HG03060 (cell line): Measurements from ENCODE around the gene DKK3.

Experiments
- ATAC-seq: cut with Tn5 transposase; IDR thresholded peaks from one replicate; pipeline ENCODE4 v1.9.1; 2021; ENCODE audit warnings: low read depth, moderate number of reproducible peaks; ENCODE audit not compliant: unreplicated experiment

Gene DKK3

DNA sequence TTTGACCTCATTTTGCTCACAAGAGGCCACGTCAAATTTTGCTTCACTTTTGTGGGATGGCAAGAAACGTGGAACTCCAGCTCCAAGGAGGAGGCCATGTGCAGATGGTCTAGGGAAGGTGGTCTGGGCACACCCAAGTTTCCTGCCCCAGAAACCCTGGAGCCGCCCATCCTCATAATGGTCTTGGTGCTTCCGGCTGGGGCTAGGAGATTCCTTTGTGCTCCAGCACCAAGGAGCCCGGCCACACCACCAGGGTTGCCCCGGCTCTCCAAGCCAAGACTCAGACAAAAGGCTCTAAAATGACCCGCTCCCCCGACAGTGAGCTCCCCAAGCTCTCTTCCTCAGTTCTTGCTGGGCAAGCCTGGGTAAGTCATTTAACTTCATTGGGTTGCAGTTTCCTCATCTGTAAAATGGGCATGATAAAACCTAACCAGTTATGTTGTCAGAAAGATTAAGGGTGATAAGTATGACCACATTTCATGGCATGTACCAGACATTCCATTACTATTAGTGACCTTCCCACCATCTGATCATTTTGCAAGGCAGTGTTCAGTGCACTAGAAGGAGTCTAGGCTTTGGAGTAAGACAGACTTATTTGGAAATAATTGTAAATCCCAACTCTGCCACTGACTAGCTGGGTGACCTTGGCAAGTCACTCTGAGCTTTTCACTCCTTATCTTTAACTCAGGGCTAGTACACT lies 23.3 kb downstream of the DKK3 start:
- ATAC-seq: no peak

DNA sequence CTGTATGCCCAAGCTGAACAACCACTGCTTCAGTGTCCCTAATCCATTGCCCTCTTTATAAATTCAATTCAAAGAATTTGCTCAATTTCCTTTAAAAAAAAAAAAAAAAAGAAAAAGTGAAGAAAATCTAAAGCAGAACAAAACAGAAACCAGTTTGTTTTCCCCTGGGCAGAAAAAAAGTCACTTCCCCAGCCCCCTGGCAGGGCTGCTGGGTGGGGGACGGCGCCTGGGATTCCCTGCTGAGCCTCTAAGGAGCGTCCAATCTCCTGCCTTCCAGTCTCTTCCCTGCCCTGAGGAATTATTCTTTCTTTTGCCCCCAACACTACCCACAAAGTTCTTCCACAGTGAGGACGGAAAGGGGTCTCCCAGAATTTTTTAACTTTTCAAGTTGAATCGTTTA lies 23.9 kb downstream of the DKK3 start:
- ATAC-seq: no peak

DNA sequence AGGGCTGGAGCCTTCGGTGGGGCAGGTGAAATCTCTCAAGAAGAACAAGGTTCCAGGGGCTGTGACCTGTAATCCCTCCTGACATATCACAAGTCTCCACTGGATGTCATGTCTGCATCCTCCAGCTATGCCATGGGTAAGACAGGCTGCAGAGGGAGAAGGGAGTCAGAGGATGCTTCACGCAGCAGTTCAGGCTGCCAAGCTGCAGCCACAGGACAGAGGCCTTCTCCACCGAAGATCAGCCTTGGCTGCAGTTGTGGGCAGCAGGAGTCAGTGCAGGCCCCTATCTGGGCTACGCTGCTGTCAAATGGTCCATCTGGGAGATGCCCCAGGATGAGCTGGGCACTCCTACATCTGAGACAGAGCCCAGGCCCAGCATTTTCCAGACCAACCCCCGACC lies 25.0 kb downstream of the DKK3 start:
- no peak for ATAC-seq

DNA sequence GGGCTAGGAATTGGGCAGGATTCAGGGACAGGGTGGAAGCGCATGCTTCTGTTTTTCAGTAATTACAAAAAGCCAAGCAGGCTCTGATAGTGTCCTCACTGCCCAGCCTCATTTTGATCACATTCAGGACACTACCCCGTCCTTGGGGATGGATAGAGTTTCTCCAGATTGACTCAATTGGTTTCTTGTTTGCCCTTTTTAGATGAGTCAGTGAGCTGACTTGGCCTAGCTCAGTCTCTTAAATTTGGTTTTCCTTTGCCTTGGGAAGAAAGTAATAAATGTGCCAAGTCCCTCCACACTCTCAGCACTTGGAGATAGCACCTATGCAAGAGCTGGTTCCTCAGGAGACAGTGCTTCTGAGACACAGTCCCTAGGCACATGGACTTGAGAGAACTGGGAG lies 25.5 kb downstream of the DKK3 start:
- no peak for ATAC-seq

DNA sequence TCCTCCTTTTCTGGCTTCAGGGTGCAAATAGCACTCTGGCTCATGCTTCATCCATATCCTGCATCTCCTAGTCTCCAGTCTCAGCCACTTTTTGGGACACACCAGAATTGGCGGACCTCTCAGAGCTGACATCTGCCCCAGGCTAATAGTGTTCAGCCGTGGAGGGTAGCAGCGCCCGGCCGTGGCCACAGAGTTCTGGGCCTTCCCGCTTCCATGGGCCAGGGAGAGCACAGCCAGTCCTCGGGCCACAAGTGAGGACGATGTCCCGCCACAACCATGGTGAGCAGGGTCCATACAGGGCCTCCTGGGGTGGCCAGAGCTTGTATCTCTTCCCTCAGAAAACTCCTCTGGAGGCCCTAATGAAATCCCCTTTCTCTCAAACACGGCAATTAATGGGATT lies 26.0 kb downstream of the DKK3 start:
- ATAC-seq: no peak

DNA sequence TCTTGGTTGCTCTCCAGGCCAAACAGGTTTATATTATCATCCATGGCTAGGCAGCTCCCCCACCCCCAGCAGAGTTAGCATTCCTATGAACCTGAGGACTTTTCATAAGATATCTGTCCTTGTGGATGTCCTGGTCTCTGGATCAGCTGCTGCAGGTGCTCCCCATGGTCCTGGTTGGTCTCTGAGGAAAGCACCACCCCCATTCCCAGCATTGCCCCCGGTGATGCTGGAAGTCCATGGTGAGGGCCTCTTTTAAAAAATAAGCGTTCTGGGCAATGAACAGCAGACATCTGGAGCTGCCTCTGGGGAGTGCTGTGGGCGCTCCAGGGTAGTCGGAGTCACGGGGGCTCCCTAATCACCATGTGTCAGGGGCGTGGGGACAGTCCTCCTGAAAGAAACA lies 26.6 kb downstream of the DKK3 start:
- no peak for ATAC-seq

DNA sequence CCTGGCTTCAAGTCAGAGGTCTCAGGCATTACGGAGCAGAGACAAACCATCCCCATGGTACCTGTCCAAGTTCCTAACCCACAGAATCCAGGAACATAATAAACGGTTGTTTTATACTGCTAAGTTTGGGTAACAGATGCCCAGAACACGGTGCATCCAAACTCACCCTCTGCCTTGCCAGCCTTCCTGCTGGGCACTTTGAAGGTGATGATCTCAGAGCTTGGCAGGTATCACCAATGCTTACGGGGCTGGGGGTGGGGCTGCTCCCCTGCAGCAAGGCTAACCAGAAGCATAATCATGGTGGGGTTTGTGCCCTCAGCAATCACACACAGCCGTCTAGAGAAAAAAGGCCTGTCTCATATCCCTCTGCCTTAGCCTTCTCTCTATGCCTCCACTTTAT lies 27.1 kb downstream of the DKK3 start:
- no peak for ATAC-seq

DNA sequence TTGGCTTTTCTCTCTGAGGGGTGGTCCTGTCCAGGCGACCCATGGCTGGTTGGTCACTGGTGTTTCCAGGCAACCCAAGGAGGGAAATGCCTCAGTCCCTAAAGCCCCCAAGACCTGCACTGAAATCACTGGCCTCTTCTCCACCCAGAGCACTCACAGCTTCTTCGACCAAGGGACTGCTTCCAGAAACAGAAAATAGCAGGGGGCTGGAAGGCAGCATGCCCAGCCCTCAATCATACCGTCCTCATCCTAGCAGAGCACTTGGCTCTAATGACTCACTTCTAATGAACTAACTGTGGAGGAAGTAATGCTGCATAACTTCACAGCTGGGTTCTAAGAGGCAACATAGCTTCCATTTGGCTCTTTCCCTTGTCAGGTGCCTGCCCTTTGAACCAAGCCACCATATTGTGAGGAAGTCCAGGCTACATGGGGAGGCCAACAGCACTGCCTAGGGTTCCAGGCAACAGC lies 27.6 kb downstream of the DKK3 start:
- no peak for ATAC-seq

DNA sequence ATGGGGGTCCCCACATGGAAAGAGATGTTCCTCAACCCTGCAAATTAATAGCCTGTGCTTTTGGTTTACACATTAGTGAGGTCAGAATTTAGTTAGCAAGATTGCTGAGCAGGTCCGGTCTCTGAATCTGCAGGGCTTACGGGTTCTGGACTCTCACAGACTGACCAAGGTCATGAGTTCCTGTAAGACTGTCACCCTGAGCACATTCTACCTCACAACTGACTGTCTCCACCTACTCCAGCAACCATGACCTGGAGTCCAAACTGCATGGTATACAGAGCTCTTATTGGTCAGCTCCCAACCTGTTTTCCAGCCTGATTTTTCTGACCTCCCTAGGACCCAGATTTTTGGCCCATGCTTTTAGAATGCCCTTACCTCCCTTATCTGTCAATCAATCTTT lies 28.2 kb downstream of the DKK3 start:
- no peak for ATAC-seq

DNA sequence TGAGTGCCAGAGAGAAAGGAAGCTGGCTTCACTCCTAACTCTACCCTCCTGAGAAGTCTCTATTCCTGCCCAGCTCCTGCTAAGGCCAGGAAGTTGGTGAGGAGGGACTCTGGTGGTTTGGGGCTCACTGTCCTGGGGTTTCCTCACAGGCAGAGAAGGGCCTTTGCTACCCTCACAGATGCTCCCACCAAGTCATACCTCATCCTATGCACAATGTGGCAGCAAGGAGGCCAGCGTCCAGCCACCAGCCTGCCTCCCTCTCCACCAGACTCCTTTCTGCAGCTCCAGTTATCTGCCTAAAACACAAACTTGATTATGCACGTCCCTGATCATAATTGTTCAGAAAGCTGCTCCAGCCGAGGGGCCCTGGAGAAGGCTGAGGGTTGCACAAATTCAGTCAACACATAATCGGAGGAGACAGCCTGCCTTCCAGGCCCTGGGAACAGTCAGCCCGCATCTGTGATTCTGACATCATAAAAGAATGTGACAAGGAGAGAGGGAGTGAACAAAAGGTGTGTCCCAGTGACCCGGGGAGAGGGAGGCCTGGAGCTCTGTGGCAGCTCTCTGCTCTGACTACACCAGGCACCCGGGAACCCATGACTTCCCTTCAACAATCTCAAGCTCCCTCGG lies 28.8 kb downstream of the DKK3 start:
- ATAC-seq: no peak

DNA sequence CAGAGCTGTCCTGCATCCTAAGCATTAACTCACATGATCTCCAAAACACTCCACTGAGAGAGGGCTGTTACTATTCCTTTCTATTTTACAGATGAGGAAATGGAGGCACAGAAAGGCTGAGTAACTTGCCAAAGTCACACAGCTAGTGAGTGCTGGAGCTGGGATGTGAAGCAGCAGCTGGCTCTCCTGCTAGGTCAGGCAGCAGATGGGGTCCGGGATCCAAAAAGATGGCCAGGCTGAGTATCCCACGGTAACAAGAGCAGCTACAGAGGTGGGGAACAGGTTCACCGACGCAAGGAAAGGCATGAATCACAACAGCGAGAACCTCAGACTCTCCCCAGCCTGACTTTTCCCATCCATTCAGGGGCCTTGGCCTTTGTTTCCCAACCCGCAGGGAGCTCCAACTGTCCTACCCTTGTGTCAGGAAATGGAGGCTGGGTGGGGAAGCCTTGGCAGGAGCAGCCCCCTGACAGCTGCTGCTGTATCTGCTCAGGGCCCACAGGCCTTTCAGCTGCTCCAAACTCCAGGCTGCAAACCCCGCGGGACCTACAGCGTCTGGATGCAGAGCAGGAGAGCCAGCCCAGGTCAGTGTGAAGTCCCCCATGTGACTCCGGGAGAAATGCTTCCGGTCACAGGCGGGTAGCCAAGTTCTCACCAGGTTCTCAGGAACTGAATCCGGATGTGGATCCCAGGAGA lies 29.5 kb downstream of the DKK3 start:
- ATAC-seq: no peak

DNA sequence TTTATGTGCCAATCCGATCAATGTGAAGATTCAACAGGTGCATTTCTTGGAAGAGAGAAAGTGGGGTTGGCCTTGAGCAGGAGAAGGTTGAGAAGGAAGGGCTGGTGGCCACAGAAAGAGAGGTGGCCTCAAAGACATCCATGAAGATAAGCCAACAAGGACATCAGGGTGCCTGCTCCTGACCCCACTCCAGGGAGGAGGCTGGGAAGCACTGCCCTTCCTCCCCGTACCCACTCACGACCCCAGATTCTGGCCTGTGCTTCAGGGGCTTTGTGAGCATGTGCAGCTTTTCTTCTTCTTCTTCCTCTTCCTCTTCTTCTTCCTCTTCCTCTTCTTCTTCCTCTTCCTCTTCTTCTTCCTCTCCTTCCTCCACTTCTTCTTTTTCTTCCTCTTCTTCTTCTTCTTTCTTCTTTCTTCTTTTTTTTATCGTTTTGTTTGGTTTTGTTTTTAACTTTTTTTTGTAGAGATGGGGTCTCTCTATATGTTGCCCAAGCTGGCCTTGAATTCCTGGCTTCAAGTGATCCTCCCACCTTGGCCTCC lies 30.3 kb downstream of the DKK3 start:
- ATAC-seq: no peak

DNA sequence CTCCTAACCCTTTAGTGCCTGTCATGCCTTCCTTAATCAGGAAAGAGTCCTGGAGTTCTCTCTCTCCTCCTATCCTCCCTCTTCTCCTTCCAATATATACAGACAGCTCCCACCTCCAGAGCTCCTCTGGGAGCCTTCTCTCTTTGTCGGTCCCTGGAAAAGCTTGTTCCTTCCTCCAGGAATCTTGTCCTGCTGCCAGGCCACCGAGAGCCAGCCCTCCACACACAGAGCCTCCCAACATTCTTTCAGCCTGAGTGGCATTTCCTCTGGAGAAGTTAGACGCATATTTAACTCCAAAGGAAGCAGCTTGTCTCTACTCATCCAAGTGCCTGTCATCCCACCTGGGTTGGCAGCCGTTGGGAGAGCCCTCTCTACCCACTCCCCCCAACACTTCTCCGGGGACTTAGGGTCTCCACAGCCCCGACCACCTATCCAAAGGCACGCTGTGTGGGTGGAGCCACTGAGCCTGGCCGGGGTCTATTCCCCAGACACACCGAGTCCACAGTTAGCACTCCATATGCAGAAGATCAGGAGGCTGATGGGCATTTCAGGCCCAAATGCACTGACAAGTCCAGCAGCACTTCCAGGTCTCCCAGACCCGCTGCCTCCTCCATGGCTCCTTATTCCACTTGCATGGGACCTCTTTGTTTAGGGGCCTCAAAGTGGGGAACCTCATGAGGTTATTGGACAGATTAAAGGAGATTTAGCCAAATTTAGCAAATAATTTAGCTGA lies 31.1 kb downstream of the DKK3 start:
- no peak for ATAC-seq

DNA sequence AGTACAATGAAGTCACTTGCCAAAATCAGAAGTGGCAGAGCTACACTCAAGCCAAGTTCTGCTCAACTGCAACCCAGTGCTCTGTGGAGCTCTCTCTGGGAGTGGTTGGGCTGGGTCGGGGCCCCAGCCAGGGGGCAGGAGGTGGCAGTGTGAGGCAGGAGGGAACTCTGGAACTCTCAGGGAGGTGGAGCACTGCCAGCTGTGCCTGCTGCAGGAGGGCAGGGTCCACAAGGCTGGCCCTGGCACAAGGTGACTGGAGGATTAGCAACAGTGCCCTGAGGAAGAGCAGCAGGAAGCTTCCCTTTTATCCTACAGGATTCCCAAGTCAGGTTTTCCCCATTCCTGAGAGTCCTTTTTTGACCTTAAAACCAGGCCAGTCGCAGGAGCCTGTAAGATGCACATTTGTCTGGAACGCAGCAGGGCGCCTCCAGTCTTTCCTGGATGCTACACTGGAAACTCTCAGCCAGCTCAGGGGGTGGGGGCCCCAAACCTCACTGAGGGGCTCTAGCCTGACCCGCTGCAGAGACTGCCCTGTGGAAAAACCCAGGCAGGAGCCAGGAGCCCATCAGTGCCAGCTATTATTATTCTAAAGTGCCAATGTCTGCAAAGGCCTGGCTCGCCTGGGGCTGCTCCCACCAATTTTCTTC lies 31.8 kb downstream of the DKK3 start:
- ATAC-seq: no peak

DNA sequence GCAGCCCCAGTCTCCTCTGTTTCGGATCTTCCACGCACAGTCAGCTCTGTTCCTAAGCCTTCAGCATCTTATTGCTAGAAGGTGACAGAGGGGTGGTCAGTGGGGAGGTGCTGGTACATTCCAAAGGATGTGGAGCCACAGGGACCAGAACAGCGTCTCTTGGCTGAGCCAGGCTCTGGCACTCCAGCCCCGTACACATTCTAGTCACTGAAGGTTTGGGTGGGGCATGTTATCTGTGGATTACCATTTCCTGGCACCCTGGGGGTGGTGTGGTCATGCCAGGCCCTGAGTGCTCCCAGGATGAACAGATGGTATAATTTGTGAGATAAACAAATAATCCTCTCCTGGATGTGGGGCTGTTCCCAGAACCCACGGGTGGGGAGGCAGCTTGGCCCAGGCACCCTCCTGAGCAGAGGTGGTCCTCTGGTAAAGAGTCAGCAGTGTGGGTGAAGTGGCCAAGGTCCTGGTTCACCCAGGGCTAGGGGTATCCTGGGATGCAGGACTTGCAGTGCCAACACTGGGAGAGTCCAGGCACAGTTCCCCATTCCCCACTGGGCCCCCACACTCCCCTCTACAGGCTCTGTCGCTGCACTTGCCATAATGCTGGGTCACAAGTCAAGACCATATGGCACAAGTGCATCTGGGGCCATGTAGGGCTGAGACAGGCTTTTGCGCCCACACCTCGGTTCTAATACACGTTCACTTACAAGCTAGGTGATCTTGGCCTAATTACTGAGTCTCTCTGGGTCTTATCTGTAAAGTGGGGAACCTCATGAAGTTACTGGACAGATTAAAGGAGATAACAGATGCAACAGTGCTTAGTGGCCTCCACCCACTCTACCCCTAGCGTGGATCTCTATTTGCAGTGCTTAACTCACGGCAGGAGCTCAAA lies 33.0 kb downstream of the DKK3 start:
- no peak for ATAC-seq

DNA sequence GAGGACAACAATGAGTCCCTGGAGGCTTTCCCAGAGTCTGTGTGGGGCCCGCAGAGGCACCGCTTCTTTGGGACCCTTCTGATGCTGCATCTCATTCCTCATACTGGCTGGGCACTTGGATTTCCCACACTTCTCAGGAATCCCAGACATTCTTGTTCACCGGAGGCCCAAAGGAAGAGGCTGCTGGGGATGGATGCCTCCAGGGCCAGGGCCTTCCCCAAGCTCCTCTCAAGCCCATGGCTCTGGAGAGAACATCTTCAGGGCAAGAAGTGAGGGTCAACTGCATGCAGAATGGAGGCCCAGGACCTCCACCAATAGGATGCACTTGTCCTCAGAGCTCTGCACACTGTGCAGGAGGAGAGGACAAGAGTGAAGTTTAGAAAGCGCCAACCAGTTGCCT lies 34.6 kb downstream of the DKK3 start:
- ATAC-seq: no peak

DNA sequence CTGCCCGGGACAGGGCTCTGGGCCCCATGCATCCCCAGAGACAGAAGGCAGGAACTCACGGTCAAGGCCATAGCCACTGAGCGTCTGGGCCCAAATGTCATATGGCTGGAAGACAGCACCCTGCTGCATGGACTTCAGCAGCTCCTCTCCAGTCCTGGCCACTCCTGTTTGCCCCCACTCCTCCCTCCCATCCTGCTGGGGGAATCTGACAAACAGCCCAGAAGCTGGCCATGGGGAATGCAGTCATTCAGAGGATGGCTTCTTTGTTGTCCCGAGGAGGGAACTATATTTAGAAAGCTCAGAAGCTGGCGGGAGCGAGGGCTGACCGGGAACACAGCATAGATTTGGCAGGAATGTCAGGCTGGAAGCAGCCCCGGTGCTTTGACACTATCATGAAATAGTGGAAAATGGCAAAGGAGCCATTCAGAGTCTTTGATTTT lies 35.0 kb downstream of the DKK3 start:
- ATAC-seq: no peak

DNA sequence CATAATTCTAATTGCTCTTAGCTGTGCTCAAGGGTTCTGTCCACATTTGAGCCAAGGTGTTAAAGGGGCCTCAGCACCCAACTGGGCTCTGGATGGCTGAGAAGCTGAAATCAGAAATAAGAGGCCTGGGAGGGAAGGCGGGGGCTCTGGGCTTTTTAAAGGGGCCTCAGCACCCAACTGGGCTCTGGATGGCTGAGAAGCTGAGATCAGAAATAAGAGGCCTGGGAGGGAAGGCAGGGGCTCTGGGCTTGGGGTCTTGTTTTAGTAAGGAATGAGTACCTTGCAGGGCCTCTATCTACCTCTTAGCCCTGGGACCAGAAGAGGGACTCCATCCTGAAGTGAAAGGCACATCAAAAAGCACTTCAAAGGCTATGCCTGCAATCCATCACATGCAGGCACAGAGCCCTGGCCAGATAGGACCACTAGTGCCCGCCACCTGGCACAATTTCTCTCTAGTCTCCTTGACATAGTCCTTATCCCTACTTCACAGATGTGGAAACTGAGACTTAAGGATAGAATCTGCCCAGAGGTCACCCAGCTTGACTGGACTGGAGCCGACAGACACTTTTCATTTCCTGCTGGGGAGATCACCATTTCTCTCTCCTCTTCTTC lies 35.6 kb downstream of the DKK3 start:
- no peak for ATAC-seq
